ENCODE measurements around the gene HLA-DMA.

The HLA-DMA gene

GRCh38 chr6:32974541-32975308, 21.8 kb upstream of the HLA-DMA start:
- DNase-seq (ENCODE audit: low spot score), result no peak

GRCh38 chr6:32974016-32974333, 21.1 kb upstream of the HLA-DMA start:
- DNase-seq (ENCODE audit: low spot score), result peak; percentile 61

- peak; percentile 69 for DNase-seq (ENCODE audit: low spot score)
Measured at GRCh38 chr6:32973144-32974015, 20.5 kb upstream of the HLA-DMA start.

- DNase-seq (ENCODE audit: low spot score), result no peak
Measured at GRCh38 chr6:32972353-32973143, 19.7 kb upstream of the HLA-DMA start.

- DNase-seq (ENCODE audit: low spot score), result peak; percentile 100
Measured at GRCh38 chr6:32971581-32972352, 18.9 kb upstream of the HLA-DMA start.

GRCh38 chr6:32971242-32971580, 18.3 kb upstream of the HLA-DMA start:
- DNase-seq (ENCODE audit: low spot score), result no peak

- peak; percentile 90 for DNase-seq (ENCODE audit: low spot score)
Measured at GRCh38 chr6:32970413-32971241, 17.7 kb upstream of the HLA-DMA start.

- peak; percentile 93 for DNase-seq (ENCODE audit: low spot score)
Measured at GRCh38 chr6:32969685-32970412, 17.0 kb upstream of the HLA-DMA start.

- DNase-seq (ENCODE audit: low spot score), result peak; percentile 94
Measured at GRCh38 chr6:32968867-32969684, 16.2 kb upstream of the HLA-DMA start.

- peak; percentile 98 for DNase-seq (ENCODE audit: low spot score)
Measured at GRCh38 chr6:32968093-32968866, 15.4 kb upstream of the HLA-DMA start, which contains the start of gene BRD2. Gene BRD2 (plus strand): TSS chr6:32968594. CDS start chr6:32972899, 4,305 bp downstream.

GRCh38 chr6:32967151-32968091, 14.5 kb upstream of the HLA-DMA start:
- peak; percentile 92 for DNase-seq (ENCODE audit: low spot score)

GRCh38 chr6:32964776-32965175, 11.9 kb upstream of the HLA-DMA start:
- DNase-seq (ENCODE audit: low spot score), result no peak

GRCh38 chr6:32963866-32964265, 11.0 kb upstream of the HLA-DMA start:
- no peak for DNase-seq (ENCODE audit: low spot score)

- no peak for DNase-seq (ENCODE audit: low spot score)
Measured at GRCh38 chr6:32962213-32962826, 9.4 kb upstream of the HLA-DMA start.

- no peak for DNase-seq (ENCODE audit: low spot score)
Measured at GRCh38 chr6:32960563-32960962, 7.7 kb upstream of the HLA-DMA start.

- DNase-seq (ENCODE audit: low spot score), result peak; percentile 51
Measured at GRCh38 chr6:32956176-32956575, 3.3 kb upstream of the HLA-DMA start.

Measured in NAMALWA (cell line).